Pancreas (tissue), 10 donors: ENCODE measurements around the gene MUSK. TPM values are rescaled to one million over a fixed set of nuclear protein-coding genes. Genes with fewer than 3 reads are reported as not detected.

ENCODE experiments used
- ATAC-seq, 4 donors: fragments of 200-7000 bp; cut with Tn5 transposase; one replicate each; pipeline versions ENCODE4 v1.8.0 to v1.9.1; 2020; ENCODE audit warnings: mild to moderate bottlenecking in 4 of 4, moderate library complexity in 4 of 4
- DNase-seq, 6 donors: peaks; one replicate each; pipeline ENCODE4 v3.0.0-alpha.2; 2020
- FAIRE-seq: peaks from 2 replicates; lab custom pipeline; 2012; peaks lifted over from hg19 to GRCh38; lab: Jason Lieb, UNC
- H3K27ac ChIP-seq, 4 donors: fragments of 200-600 bp; sonication (generic); 1 replicate in 3 of 4; 2 replicates in 1 of 4; pipeline versions ENCODE4 v1.5.0 to v1.8.0; 2020
- H3K27me3 ChIP-seq, 4 donors: fragments of 200-600 bp; one replicate each; pipeline ENCODE4 v1.8.0; 2021
- H3K36me3 ChIP-seq, 3 donors: fragments of 200-600 bp; sonication (generic) in 1 of 3; one replicate each; pipeline versions ENCODE4 v1.5.0 to v1.8.0; 2020 to 2021
- H3K4me1 ChIP-seq, 3 donors: fragments of 200-600 bp; one replicate each; pipeline ENCODE4 v1.8.0; 2021
- H3K4me3 ChIP-seq, 4 donors: fragments of 200-600 bp; sonication (generic) in 2 of 4; one replicate each; pipeline versions ENCODE4 v1.5.0 to v1.8.0; 2020 to 2021
- H3K9me3 ChIP-seq, 4 donors: fragments of 200-600 bp; one replicate each; pipeline ENCODE4 v1.8.0; 2021
- WGBS, 2 donors: extraction: QIAGEN DNeasy Blood & Tissue Kit; methylation state at CpG; one replicate each; pipeline ENCODE4 v1.1.7; 2013; 5-methylcytosine and 5-hydroxymethylcytosine counted together
- intact Hi-C, 3 donors: fragments of 100-400 bp; cut with DNase I; formaldehyde crosslinking; loops; one replicate each; pipeline versions ENCODE4 v1.11.1 to v1.14.2; 2022
- polyA plus RNA-seq, 2 donors: library from polyadenylated mRNA; stranded (reverse); fragments of 200-250 nt; gene quantifications; one replicate each; pipeline ENCODE4 v1.2.3, GENCODE V29; 2013
- total RNA-seq, 6 donors: library from RNA; stranded (reverse); fragmentation: NEBNext Ultra II Directional in 4 of 6; extraction: Animal tissue kit (Norgen Biotek cat#: 25700) in 4 of 6; gene quantifications; one replicate each; pipeline versions ENCODE4 v1.2.1 to v1.2.4, GENCODE V29; 2021 to 2023
- TF ChIP-seq, protein P1 (sequence below), 4 donors: fragments of 200-600 bp; sonication (generic) in 3 of 4; IDR thresholded peaks; one replicate each; pipeline versions ENCODE4 v1.5.0 to v1.8.0; 2021; ENCODE audit warnings: antibody characterized with exemption in 4 of 4
- donor health status: healthy with polysubstance abuse.
- donor health status: DM: no; HTN: no; CAD: no; lungs with moderate emphysema.
- donor health status: DM: no; HTN: no; CAD: no.
- donor health status: control.
- donor health status: control.
- donor health status: Bipolar disorder and iron deficiency.
- donor health status: DM: yes; HTN: yes; CAD: no.
- donor health status: DM: no; HTN: no; CAD: no.
- donor health status: DM: no; HTN: no; CAD: no.
- donor health status: DM: yes; HTN: yes; CAD: no.

Gene MUSK
- total and polyA plus RNA-seq, 8 donors: 0.06 to 0.39 (median 0.16) TPM; not detected in 4

DNA sequence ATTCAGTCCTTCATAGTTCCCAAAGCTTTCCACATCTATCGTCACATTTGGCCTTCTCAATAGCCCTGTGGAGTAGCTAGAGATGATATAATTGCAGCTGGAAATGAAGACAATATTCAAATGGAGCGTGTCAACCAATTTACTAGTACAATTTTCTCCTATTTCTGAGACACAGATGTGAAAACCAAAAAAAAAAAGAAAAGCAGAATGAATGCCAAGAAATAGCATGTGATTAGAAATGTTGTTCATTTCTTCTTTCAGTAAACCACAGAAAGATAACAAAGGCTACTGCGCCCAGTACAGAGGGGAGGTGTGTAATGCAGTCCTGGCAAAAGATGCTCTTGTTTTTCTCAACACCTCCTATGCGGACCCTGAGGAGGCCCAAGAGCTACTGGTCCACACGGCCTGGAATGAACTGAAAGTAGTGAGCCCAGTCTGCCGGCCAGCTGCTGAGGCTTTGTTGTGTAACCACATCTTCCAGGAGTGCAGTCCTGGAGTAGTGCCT is 99.0 kb downstream of the MUSK start:
- ATAC-seq (peak in 2 of 4 donors; percentile 25 to 26), DNase-seq (no peak), FAIRE-seq (no peak)
- WGBS, 2 donors: 77 to 78% methylated on average over 6 of the region's 6 CpGs
- Histone ChIP-seq H3K27ac (no peak overlapping the region), H3K27me3 (no peaks in the 10 kb centered on the region), H3K4me1 (no peaks in the 10 kb centered on the region), H3K4me3 (no peak overlapping the region), H3K36me3 (no peaks in the 10 kb centered on the region), H3K9me3 (no peaks in the 10 kb centered on the region)
- TF ChIP-seq, protein P1, sequence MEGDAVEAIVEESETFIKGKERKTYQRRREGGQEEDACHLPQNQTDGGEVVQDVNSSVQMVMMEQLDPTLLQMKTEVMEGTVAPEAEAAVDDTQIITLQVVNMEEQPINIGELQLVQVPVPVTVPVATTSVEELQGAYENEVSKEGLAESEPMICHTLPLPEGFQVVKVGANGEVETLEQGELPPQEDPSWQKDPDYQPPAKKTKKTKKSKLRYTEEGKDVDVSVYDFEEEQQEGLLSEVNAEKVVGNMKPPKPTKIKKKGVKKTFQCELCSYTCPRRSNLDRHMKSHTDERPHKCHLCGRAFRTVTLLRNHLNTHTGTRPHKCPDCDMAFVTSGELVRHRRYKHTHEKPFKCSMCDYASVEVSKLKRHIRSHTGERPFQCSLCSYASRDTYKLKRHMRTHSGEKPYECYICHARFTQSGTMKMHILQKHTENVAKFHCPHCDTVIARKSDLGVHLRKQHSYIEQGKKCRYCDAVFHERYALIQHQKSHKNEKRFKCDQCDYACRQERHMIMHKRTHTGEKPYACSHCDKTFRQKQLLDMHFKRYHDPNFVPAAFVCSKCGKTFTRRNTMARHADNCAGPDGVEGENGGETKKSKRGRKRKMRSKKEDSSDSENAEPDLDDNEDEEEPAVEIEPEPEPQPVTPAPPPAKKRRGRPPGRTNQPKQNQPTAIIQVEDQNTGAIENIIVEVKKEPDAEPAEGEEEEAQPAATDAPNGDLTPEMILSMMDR (IDR thresholded peaks at IDR 0.05): no peak
- intact Hi-C loops: no loop called here

DNA sequence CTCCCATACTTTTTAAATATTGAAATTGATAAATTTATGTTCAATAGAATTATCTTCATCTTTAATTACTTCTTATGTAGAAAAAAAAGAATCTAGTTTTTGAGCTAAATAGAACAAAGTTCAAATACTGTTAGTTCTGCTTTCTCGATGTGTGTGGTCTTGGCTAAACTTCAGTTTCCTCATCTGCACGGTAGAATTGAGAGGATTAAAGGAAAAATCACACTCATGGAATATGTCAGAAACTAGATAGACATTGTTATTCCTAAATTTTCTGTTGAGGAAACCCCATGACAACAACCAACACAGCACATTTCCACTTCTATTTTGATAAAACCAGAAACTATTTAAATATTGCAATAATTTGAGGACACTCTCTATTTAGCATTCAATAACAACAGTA is 100.3 kb downstream of the MUSK start:
- no peaks in the 10 kb centered on the region for H3K4me1 ChIP-seq
- DNase-seq: no peak
- H3K9me3 ChIP-seq: no peaks in the 10 kb centered on the region
- no peak overlapping the region for H3K27ac ChIP-seq
- H3K36me3 ChIP-seq: no peaks in the 10 kb centered on the region
- intact Hi-C loops: no loop called here
- no peak overlapping the region for H3K4me3 ChIP-seq
- TF ChIP-seq, protein P1 (IDR thresholded peaks at IDR 0.05): no peak
- peak; percentile 26 for FAIRE-seq
- WGBS, 2 donors: 67 to 72% methylated on average over 2 of the region's 2 CpGs
- ATAC-seq: no peak
- H3K27me3 ChIP-seq: no peaks in the 10 kb centered on the region

DNA sequence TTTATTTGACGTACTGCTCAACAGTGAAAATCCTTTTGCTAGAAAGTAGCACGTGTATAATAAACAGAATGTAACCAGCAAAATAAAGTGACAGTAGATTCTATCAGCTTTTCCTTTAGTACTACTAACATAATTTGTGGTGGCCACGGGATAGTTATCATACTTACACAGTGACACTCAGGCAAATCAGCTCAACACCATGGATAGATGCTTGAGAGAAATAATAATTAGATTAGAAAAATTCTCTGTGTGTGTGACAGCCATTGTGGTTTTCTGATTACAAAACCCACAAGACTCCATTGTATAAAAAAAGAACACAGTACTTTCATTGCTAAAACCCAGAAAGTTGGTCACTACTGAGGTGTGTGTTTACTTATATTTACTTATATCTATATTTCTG is 101.1 kb downstream of the MUSK start:
- intact Hi-C loops: no loop called here
- WGBS, 2 donors: 61 to 64% methylated on average over 3 of the region's 3 CpGs
- ATAC-seq (no peak), DNase-seq (no peak), FAIRE-seq (no peak)
- no peaks in the 10 kb centered on the region for H3K36me3 ChIP-seq
- H3K27ac ChIP-seq: no peak overlapping the region
- no peaks in the 10 kb centered on the region for H3K9me3 ChIP-seq
- TF ChIP-seq, protein P1 (IDR thresholded peaks at IDR 0.05): no peak
- H3K4me1 ChIP-seq: no peaks in the 10 kb centered on the region
- no peak overlapping the region for H3K4me3 ChIP-seq
- no peaks in the 10 kb centered on the region for H3K27me3 ChIP-seq

DNA sequence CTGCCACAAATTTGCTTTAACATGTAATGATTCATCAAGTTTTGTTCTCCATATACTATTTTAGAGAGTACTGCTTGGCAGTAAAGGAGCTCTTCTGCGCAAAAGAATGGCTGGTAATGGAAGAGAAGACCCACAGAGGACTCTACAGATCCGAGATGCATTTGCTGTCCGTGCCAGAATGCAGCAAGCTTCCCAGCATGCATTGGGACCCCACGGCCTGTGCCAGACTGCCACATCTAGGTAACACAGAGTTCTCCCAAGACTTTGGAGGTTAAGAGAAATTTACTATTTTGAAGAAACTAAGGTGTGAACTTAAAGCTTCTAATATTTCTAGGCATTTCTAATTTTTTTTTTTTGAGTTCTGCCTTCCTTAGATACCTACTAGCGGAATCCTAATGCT is 107.1 kb downstream of the MUSK start:
- Histone ChIP-seq H3K4me3 (no peak overlapping the region), H3K36me3 (no peaks in the 10 kb centered on the region), H3K9me3 (no peaks in the 10 kb centered on the region), H3K27me3 (no peaks in the 10 kb centered on the region), H3K27ac (no peak overlapping the region), H3K4me1 (no peaks in the 10 kb centered on the region)
- FAIRE-seq: no peak
- 73 to 83% methylated on average over 5 of the region's 5 CpGs for WGBS, 2 donors
- TF ChIP-seq, protein P1 (IDR thresholded peaks at IDR 0.05): no peak
- intact Hi-C loops: no loop called here
- ATAC-seq: no peak
- no peak for DNase-seq

DNA sequence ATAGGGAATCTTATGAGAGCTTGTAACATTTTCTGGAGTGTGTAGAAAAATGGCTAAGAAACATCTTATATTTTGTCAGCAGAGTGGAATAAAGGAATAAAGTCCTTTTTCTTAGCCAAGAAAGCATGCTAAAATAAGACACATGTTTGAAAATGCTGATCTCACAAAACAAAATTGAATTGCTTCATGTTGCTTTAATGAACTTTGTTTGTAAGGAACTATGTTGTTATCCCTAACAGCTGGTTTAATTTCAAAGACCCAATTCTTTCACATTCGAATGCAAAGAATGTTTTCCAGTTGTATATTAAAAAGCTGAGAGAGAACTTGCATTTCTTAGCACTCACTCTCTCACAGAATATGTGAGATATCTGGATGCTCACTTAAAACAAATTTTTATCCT is 107.6 kb downstream of the MUSK start:
- 66 to 74% methylated on average over 1 of the region's 1 CpG for WGBS, 2 donors
- Histone ChIP-seq H3K36me3 (no peaks in the 10 kb centered on the region), H3K27me3 (no peaks in the 10 kb centered on the region), H3K9me3 (no peaks in the 10 kb centered on the region), H3K4me1 (no peaks in the 10 kb centered on the region), H3K4me3 (no peak overlapping the region), H3K27ac (no peak overlapping the region)
- FAIRE-seq (no peak), ATAC-seq (no peak), DNase-seq (no peak)
- TF ChIP-seq, protein P1 (IDR thresholded peaks at IDR 0.05): no peak
- intact Hi-C loops: no loop called here
